CD4-positive, alpha-beta T cell (primary cell): Measurements from ENCODE around the gene ABCA9. TPM values are rescaled to one million over a fixed set of nuclear protein-coding genes. Genes with fewer than 3 reads are reported as not detected.
A peak's percentile ranks its signal among the peaks of the same experiment; 100 is the strongest.

Experiments
- ATAC-seq: fragments of 200-7000 bp; cut with Tn5 transposase; one replicate; pipeline ENCODE4 v1.10.0; 2022; ENCODE audit warnings: mild to moderate bottlenecking; ENCODE audit not compliant: poor library complexity
- CTCF ChIA-PET: fragments of 350-600 bp; sonication (Branson Sonifier 250); formaldehyde crosslinking; loops from one replicate; lab custom pipeline; 2021; ENCODE audit warnings: antibody characterized with exemption, inconsistent platforms; lab: Charles Lee
- POLR2A ChIA-PET: fragments of 350-600 bp; sonication (Branson Sonifier 250); formaldehyde crosslinking; loops from one replicate; lab custom pipeline; 2021; ENCODE audit warnings: antibody characterized with exemption, inconsistent platforms; lab: Charles Lee
- DNase-seq, 14 experiments: peaks; one replicate each; pipeline ENCODE4 v3.0.0-alpha.2; 2013 to 2020; ENCODE audit warnings: mixed read lengths in 2 of 14
- H3K27ac ChIP-seq, 2 donors: one replicate each; pipeline versions ENCODE4 v1.5.1 to v1.7.0; 2013; ENCODE audit warnings: low read length in 2 of 2, low read depth in 1 of 2, mild to moderate bottlenecking in 1 of 2
- H3K27me3 ChIP-seq, 2 experiments: 1 replicate in 1 of 2; 2 replicates in 1 of 2; pipeline versions ENCODE4 v1.6.1 to v1.7.0; 2013; ENCODE audit warnings: low read length in 2 of 2, control low read depth in 1 of 2, mild to moderate bottlenecking in 1 of 2, moderate library complexity in 1 of 2; ENCODE audit not compliant: insufficient read depth in 2 of 2, control insufficient read depth in 1 of 2
- H3K36me3 ChIP-seq: one replicate; pipeline ENCODE4 v1.6.1; 2013; ENCODE audit warnings: low read length, control low read depth; ENCODE audit not compliant: insufficient read depth
- H3K4me1 ChIP-seq: one replicate; pipeline ENCODE4 v1.6.1; 2013; ENCODE audit warnings: low read length, control low read depth; ENCODE audit not compliant: insufficient read depth
- H3K4me3 ChIP-seq: one replicate; pipeline ENCODE4 v1.5.1; 2013; ENCODE audit warnings: mild to moderate bottlenecking, low read length, moderate library complexity
- H3K9me3 ChIP-seq, 2 experiments: 1 replicate in 1 of 2; 2 replicates in 1 of 2; pipeline versions ENCODE4 v1.6.1 to v1.7.0; 2013; ENCODE audit warnings: low read length in 2 of 2, mild to moderate bottlenecking in 2 of 2, control low read depth in 1 of 2, moderate library complexity in 1 of 2; ENCODE audit not compliant: control insufficient read depth in 1 of 2, insufficient read depth in 1 of 2
- H3K27ac Mint-ChIP-seq: one replicate; pipeline ENCODE4 v1.8.0; 2020; ENCODE audit warnings: mixed read lengths
- H3K27me3 Mint-ChIP-seq: one replicate; pipeline ENCODE4 v1.8.0; 2021; ENCODE audit warnings: mixed read lengths
- H3K36me3 Mint-ChIP-seq: one replicate; pipeline ENCODE4 v1.8.0; 2021; ENCODE audit warnings: low read depth, mixed read lengths
- H3K4me1 Mint-ChIP-seq: one replicate; pipeline ENCODE4 v1.8.0; 2021; ENCODE audit warnings: low read depth, mixed read lengths
- H3K4me3 Mint-ChIP-seq: one replicate; pipeline ENCODE4 v1.8.0; 2020; ENCODE audit warnings: mild to moderate bottlenecking, mixed read lengths
- H3K9me3 Mint-ChIP-seq: one replicate; pipeline ENCODE4 v1.8.0; 2020; ENCODE audit warnings: mixed read lengths
- CTCF ChIP-seq: fragments of 200-600 bp; IDR thresholded peaks from one replicate; pipeline ENCODE4 v1.8.0; 2022; ENCODE audit warnings: antibody characterized with exemption, mild to moderate bottlenecking
- intact Hi-C, 2 experiments: fragments of 100-400 bp; cut with DNase I in 1 of 2; cut with micrococcal nuclease in 1 of 2; formaldehyde crosslinking; loops; one replicate each; pipeline versions ENCODE4 v1.15.1 to v1.9.0; 2023 to 2025; cut with DNase I, micrococcal nuclease
- total RNA-seq, 174 experiments: library from RNA in 2 of 174; stranded (reverse) in 2 of 174; gene quantifications; one replicate each; pipeline ENCODE4 v1.2.3 and lab custom pipeline; 2021 to 2026

Gene ABCA9
- total RNA-seq, 2 experiments from 2014 or later = 0.03 TPM

GRCh38 chr17:69064001-69064400 lies 3.3 kb upstream of the ABCA9 start:
- H3K4me3 Mint-ChIP-seq = no peak overlapping the region
- Histone ChIP-seq H3K27me3 (no peaks in the 10 kb centered on the region), H3K4me1 (no peaks in the 10 kb centered on the region), H3K27ac (no peak overlapping the region), H3K36me3 (no peaks in the 10 kb centered on the region), H3K4me3 (no peak overlapping the region), H3K9me3 (no peaks in the 10 kb centered on the region)
- ChIA-PET POLR2A (no interaction called here), CTCF (no interaction called here)
- no peaks in the 10 kb centered on the region for H3K27me3 Mint-ChIP-seq
- H3K9me3 Mint-ChIP-seq = no peaks in the 10 kb centered on the region
- DNase-seq = peak in 1 of 14 experiments; percentile 7
- TF ChIP-seq CTCF = no peak
- H3K27ac Mint-ChIP-seq = no peak overlapping the region
- no peak for ATAC-seq
- intact Hi-C loops = no loop called here
- no peaks in the 10 kb centered on the region for H3K36me3 Mint-ChIP-seq
- H3K4me1 Mint-ChIP-seq = peaks cover 21% of the 10 kb centered on the region

GRCh38 chr17:69062860-69063581 lies 2.3 kb upstream of the ABCA9 start:
- Histone ChIP-seq H3K4me3 (no peak overlapping the region), H3K9me3 (no peaks in the 10 kb centered on the region), H3K4me1 (no peaks in the 10 kb centered on the region), H3K36me3 (no peaks in the 10 kb centered on the region), H3K27ac (no peak overlapping the region), H3K27me3 (no peaks in the 10 kb centered on the region)
- Mint-ChIP-seq H3K27me3 (no peaks in the 10 kb centered on the region), H3K27ac (no peak overlapping the region), H3K36me3 (no peaks in the 10 kb centered on the region), H3K9me3 (no peaks in the 10 kb centered on the region), H3K4me1 (peaks cover 21% of the 10 kb centered on the region), H3K4me3 (no peak overlapping the region)
- DNase-seq (no peak), ATAC-seq (no peak)
- POLR2A ChIA-PET = interaction anchor here (0.5 kb wide), 1 partner anchor 200 kb away, joined by 6 read pairs; no protein-coding TSS in a partner anchor
- TF ChIP-seq CTCF = no peak
- intact Hi-C loops = no loop called here
- CTCF ChIA-PET = no interaction called here

GRCh38 chr17:69061721-69062556 lies 1.2 kb upstream of the ABCA9 start:
- DNase-seq (no peak), ATAC-seq (no peak)
- no peaks in the 10 kb centered on the region for H3K27me3 ChIP-seq
- H3K4me1 ChIP-seq = no peaks in the 10 kb centered on the region
- H3K9me3 ChIP-seq = no peaks in the 10 kb centered on the region
- H3K27ac ChIP-seq = no peak overlapping the region
- Mint-ChIP-seq H3K27me3 (no peaks in the 10 kb centered on the region), H3K9me3 (peaks cover under 1% of the 10 kb centered on the region), H3K36me3 (no peaks in the 10 kb centered on the region), H3K27ac (no peak overlapping the region), H3K4me3 (no peak overlapping the region), H3K4me1 (peaks cover 21% of the 10 kb centered on the region)
- H3K4me3 ChIP-seq = no peak overlapping the region
- no peak for TF ChIP-seq CTCF
- intact Hi-C loops = no loop called here
- ChIA-PET CTCF (no interaction called here), POLR2A (no interaction called here)
- H3K36me3 ChIP-seq = no peaks in the 10 kb centered on the region
